Cardiac septum (tissue), 1 donor: ENCODE measurements around the gene ROBO2. TPM values are rescaled to one million over a fixed set of nuclear protein-coding genes. Genes with fewer than 3 reads are reported as not detected.

Experiments
- DNase-seq: peaks from one replicate; pipeline ENCODE4 v3.0.0-alpha.2; 2020; ENCODE audit warnings: low spot score
- intact Hi-C: fragments of 100-400 bp; cut with DNase I; formaldehyde crosslinking; loops from one replicate; pipeline ENCODE4 v1.14.0; 2022
- total RNA-seq: library from RNA; stranded (reverse); fragmentation: NEBNext Ultra II Directional; extraction: Animal tissue kit (Norgen Biotek cat#: 25700); gene quantifications from one replicate; pipeline ENCODE4 v1.2.1, GENCODE V29; 2021
- donor health status: DM: no; HTN: no; CAD: no.

Gene ROBO2
- total RNA-seq, 1 donor from 2014 or later: 0.11 TPM

DNA sequence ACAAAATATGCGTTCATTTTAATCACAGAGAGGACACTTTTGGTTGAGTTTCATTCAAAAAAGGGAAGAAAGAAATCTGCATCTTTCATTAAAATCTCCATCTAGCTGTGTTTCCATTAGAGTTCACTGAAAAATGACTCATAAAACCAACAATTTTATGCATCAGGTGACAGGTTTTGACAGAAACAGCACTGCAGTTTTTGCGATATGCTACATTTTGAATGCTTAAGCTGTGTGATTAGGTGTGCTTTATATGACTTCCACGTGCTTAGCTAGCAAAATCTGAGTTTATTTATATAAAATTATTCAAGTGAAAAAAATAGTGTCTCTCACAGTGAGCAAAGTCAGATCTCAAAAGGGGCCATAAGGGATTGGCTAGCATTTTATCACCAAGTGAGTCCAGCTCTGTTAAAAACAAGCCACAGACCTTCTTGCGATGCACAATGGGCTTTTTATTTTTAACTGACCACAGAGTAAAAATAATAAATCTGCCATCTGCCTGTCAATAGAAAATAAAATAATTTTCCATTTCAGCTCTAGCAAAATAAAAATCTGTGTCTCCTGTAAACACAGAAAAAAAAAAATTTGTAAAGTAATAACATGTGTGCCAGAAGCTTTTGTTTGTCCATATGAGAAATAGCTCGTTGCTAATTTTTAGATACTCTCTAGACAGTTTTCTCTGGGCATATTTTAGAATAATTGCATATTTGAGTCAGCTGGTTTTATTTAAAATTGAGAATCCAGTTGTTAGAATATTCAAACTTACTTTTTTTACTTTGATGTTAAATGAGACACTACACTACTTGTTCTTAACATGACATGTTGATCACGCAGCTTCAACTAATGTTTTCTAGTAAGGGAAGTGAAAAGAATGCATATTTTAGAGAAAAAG lies 409.8 kb downstream of the ROBO2 start:
- DNase-seq: no peak
- intact Hi-C loops: no loop called here

DNA sequence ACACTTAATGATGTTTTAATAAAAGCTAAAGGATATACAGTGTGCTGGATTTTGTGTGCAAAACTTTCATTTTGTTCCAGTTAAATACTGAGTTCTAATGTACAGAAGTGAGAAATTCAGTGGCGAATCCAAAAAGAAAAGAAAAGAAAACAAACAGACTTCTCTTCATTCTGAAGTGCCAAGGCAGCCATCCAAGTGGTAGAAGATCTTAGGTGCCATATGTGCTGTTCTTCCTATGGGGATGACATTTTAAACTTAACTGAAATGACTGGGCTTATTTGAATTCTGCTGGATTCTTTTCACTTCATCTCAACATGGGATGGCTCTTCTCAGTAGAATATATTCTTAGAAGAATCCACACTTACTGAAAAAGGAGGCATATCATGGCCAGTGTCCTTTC lies 416.5 kb downstream of the ROBO2 start:
- intact Hi-C loops: no loop called here
- DNase-seq: no peak

DNA sequence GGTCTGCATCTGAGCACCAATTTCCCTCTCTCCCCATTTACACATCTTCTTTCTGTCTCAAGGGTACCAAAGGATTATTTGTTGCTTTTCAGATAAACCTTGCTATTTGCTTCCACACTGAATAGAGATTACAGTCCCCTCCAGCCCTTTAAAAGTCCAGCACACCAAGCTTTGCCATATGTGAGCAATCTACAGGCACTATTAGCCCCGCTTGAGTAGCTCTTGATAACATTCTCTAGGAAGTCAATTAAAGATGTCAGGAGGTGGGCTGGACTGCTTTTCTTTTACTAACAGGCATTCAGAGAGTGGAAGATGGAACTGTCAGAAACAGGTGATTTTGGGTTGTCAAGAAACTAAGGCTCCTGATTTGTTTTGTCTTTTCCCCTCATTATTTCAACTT lies 417.0 kb downstream of the ROBO2 start:
- intact Hi-C loops: no loop called here
- DNase-seq: no peak

DNA sequence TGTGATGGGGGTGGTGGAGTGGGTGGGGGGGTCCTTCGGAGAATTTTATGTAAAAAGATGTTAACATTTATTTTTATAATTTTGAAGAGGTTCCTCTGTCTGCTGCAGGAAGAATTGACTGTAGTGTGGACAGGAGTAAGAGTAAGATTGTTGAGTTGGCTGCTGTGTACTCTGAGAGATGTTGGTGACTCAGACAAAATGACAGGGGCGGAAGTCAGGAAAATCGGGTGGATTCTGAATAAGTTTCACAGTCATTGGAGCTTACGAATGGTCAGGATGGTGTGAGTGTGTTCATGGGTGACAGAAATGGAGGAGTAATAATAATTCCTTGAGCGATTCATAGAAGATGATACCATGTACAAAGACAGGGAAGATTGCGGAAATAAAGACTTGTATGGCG lies 420.0 kb downstream of the ROBO2 start:
- intact Hi-C loops: no loop called here
- DNase-seq: no peak

DNA sequence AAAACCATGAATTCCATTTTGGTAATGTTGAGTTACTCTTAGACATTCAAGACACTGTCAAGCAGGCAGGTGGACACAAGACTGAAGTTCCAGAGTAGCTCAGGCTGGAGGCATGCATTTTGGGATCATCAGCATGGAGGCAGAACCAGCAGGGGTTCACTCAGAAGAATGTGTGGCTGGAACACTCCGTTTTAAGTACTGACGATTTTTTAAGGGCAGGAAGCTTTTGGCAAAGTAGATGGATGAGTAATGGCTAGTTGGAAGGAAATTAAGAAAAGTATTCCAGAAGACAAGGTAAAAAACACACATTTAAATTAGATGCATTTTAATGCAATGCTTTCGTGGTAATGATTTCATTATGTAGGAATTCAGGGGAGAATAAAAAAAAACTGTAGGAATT lies 420.4 kb downstream of the ROBO2 start:
- intact Hi-C loops: no loop called here
- DNase-seq: no peak

DNA sequence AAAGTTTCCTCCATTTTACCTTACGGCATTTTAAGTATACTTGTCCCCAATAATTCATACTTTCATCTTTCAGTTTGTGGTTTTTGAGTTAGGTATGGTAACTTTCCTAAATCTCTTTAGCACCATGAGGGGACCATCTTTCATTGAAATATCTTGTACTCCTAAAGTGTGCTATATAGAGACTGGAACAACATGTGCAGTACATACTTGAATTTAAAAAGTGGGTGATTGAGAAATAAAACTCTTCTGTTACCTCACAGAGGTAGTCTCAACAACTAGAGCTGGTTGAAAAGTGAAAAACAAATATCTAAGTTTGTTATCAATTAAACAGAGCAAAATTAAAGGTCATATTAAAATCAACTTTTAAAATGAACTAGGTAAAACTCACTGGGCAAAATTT lies 423.1 kb downstream of the ROBO2 start:
- no peak for DNase-seq
- intact Hi-C loops: no loop called here

DNA sequence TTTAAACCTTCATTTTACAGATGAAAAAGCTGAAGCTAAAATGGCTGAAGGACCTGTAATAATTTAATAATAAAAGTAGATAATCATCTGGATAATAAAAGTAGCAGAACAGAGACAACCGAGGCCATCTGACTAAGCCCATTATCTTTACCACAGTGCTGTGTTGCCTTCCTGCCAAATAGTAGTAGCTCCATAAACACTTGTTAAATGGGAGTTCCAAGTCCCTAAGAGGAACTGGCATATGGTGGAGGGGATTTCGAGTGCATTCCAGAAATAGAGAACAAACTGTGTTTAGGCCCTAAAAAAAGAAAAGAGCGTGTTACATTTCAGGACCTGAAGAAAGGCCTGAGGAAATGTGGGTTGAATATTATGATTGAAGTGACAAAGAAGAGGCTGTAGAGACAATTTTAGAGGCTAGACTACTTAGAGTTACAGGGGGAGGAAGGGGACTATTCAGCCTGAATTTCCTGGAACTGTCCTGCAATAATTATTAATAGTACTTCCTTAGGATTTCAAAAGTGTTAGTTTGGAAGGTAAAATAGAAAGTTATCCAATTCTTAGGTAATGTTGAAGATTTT lies 424.3 kb downstream of the ROBO2 start:
- intact Hi-C loops: no loop called here

DNA sequence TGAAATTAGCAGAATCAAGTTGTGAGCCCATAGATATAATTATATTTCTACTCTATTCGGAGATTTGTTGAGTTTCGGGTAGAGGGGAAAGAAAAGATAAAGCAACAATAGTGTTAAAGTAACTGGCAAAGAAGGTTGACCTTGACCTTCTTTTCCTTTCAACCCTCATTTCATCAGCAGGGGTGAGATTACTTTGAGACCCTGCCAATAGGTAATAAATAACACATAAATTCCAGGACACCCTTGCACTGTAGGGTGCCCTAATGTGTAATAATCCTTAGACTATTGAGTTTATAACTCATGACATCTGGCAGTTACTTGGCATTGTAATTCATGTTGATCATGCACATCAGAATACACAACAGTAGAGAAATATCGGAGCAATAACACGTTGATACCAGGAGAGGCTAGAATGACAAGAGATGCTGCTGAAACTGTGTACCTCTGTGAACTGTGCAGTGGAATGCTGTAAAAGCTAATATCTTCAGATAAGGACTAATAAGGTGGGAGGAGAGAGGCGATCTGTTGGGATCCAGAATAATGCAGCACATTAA lies 426.7 kb downstream of the ROBO2 start:
- intact Hi-C loops: no loop called here
- DNase-seq: no peak

More for the DNA sequence above, 424.3 kb downstream of the ROBO2 start:
- DNase-seq: no peak

DNA sequence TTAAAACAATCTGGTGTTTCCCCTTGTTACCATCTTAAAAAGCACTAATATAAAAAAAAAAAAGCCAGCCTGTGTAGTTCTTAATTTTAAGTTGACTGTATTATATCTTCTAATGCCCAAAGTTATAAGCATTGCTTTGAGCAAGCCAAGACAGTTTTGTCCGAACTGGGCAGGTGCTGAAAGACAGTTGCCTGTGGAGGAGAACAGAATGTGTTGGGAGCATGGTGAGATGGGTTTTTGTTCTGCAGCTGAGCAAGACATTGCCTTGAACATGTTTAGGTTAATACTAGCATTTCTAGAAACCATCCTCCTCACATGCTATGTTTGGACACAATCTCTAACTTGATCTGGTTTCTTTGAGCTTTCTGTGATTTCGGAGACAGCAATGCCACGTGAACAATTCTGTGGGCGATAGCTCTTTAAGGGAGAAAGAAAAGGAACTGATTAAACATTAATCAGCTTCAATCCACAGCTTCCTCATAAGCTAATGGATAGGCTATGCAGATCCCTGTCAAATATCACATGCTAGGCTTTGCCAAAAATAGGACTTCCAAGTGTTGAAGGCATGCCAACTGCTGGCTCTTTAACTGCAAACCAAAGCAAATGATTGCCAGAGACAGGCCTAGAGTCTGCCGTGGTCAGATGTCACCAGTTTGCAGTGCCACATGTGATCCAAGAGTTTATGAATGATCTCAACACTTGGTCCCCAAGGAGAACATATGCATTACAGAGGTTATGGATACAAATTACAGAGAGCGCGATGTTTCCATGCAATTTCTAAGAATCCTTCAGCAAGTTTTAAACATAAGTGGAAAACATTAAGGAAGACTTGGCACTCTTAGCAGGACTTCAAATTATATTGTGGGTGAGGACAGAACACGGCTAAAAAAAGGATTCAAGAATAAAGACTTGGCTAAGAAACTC lies 428.1 kb downstream of the ROBO2 start:
- DNase-seq: no peak

DNA sequence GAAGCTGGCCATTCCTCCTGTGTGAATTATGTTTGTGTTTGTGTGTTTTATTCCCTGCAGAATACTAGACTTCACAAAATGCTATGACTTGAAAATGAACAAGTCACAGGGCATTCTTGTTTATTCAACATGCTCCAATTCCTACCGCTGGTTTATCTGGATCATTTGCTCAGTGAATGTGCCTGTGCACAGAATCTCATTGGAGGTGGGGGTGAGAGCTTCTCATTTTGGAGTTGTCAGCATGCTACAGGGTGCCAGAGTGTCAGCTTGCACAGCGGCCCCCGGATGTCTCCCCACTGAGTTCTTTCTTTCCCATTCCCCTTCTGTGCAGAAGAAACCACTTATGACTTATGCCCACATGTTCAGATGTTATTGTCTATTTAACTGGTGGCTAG lies 428.7 kb downstream of the ROBO2 start:
- intact Hi-C loops: no loop called here
- DNase-seq: no peak

More for the DNA sequence above, 428.1 kb downstream of the ROBO2 start:
- intact Hi-C loops: no loop called here

DNA sequence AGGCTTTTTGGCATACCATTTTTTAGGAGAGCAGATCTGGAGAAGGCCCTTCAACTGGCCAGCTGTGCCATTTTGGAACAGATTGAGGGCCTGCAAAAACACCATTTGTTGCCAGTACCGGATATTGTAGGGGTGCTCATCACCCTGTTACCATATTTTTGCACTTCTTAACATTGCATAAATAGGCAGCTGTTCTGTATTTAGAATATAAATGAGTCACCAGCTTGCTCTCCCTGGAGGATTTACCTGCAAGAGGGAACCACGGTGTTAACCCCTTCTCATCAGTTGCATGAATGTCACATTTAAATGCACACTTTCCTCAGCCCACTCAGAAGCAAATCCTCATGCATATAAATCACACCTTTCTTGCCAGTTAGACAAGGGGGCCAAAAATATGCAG lies 435.6 kb downstream of the ROBO2 start:
- no peak for DNase-seq
- intact Hi-C loops: no loop called here

DNA sequence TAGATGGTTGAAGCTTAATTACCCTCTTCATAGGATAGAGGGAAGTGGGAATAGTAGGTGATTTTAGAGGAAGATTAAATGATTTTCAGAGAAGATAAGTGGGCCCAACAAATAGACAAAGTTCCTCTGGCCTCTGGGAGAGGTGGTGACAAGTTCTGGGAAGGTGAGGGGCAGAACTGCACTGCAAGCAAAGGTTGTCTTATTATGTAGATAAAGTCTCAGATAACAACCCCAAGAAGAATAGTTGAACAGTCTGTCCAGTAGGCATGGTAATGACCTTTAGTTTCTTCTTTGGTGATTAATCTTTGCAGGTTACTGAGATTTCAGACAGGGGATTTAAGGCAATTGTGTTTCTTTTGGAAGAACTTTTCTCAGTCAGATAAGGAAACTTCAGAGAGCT lies 439.1 kb downstream of the ROBO2 start:
- DNase-seq: no peak
- intact Hi-C loops: no loop called here

DNA sequence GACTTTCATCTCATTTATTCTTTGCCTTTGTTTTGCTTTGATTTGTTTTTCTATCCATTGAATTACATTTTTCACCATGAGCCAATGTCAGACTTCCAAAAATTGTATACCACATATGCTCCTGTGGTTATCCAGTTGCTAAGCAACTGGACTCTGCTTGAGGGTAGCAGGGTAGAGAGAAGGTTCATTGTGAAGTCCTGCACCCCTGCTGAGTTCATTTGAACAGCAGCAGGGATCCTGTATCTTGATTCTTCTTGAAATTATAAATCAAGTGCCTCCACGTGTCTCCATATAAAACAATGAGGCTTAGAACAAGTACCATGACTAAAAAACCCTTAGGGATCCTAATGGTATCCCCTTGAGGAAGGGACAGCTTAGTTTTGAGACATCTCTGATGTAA lies 449.3 kb downstream of the ROBO2 start:
- intact Hi-C loops: no loop called here
- DNase-seq: no peak

DNA sequence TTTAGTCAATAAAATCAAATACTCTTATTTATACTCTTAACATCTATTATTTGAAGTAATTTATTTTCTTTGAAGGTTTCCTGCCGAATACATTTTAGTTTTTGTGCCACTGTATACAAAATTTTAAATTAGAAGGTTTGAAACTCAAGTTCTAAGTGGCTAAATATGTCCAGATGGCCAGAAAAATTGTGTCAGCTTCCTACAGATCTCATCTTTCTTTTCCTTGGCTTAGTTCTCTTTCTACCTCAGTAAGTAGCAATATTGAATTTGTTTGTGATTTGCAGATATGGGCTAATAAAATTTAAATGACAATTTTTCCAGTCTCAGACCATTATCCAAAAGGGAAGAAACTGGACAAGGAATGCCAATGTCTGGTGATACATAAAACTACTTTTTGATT lies 452.1 kb downstream of the ROBO2 start:
- DNase-seq: no peak
- intact Hi-C loops: no loop called here

DNA sequence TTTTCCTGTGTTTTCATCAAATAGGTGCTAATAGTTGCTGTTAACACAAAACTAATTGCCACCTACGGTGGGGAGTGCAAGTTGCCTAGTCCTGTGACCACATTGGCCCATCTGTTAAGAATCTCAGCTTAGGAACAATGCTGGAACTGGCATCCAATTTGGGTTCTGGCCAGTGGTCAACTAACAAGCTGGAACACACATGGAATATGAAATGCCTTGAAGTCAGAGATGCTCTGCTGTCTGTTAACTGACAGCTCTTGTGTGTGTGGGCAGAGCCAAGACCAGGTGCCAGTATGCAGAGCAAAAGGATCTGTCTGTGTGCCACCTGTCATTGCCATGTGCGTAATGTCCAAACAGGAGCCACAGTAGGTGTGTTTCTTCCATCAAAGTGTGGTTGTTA lies 460.8 kb downstream of the ROBO2 start:
- DNase-seq: no peak
- intact Hi-C loops: no loop called here

DNA sequence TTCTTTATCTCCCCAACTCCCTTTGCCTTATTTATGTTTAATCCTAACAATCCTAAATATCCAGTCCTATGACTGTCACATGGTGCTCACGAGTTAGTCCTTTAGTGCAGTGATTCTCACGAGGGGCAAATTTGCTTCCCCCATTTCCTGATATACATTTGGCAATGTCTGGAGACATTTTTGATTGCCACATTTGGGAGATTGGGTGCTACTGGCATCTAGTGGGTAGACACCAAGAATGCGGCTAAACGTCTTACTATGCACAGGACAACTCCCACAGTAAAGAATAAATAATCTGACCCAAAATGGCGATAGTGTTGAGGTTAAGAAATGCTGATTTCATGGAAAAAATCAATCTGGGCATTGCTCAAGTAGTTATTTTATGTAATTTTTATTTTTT lies 466.5 kb downstream of the ROBO2 start:
- no peak for DNase-seq
- intact Hi-C loops: no loop called here

DNA sequence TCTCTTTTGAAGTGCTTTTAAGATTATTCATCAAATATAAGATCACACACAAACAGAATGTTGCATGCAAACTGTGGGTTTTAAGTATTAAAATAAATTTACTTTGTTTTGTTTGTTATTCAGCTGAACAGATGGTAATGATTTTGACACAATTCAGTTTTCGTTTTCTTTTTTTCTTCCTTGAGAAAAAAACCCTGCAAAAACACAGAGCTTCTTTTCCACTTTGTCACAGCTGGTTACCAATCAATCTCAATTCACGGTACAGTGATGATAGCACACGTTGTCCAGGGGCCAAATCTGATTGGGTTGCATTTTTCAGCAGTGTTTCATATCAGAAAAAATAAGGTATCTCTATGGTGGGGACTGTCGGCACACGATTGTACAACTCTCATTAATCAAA lies 473.6 kb downstream of the ROBO2 start:
- intact Hi-C loops: no loop called here
- DNase-seq: no peak

DNA sequence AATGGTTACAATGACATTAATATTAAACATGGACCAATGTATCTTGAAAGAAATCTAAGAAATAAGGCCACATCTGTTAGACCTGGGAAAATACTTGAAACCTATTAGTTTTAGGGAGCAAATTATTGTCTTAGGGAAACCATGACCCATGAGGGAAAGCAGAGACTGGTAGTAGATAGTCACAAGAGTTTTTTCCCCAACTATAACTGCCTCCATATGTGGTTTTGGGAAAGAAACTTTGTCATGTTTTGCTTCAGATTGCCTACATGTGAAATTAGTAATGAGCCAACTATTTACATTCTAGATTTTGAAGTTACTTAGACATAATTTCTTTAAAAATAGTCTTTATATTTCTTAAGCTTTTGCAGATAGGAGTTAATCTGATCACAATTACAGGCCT lies 474.9 kb downstream of the ROBO2 start:
- no peak for DNase-seq
- intact Hi-C loops: no loop called here

DNA sequence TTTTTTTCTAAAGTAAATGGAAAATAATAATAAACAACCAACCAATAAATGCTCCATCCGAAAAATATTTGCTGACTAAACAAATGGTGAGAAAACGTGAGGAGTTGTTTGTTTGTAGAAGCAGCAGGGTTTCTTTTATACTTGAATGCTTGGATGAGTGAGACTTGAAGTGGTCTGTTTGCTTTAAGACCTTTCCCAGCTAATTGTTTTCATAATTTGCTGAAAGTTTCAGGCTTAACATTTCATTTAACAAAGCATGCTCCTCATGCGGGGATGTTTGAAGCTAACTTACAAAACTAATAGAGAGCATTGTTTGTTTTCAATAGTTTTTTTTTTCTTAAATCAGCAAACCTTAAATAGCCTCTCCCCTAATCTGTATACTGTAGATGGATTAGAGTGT lies 484.6 kb downstream of the ROBO2 start:
- intact Hi-C loops: no loop called here
- no peak for DNase-seq
